NCI-H1930 (cell line): ENCODE results near the gene TUNAR.
"Not testable (repeated sequence)": the region's sequence is repeated elsewhere in the genome, so short reads cannot be mapped to it uniquely, and the experiment has no call there.

Experiments used
- DNase-seq, 2 experiments: peaks; one replicate each; lab custom pipeline; 2025; lab: John Stamatoyannopoulos, UW

Gene TUNAR

GRCh38 chr14:95918466-95918865, 41.8 kb downstream of the TUNAR start:
- no peak for DNase-seq

- no peak for DNase-seq
Measured at GRCh38 chr14:95920769-95921438, 44.3 kb downstream of the TUNAR start.

GRCh38 chr14:95922080-95922479, 45.4 kb downstream of the TUNAR start:
- DNase-seq, result no peak

GRCh38 chr14:95928751-95929150, 52.1 kb downstream of the TUNAR start:
- no peak for DNase-seq

- no peak for DNase-seq
Measured at GRCh38 chr14:95931384-95931783, 54.8 kb downstream of the TUNAR start.

- no peak for DNase-seq
Measured at GRCh38 chr14:95935228-95935822, 58.7 kb downstream of the TUNAR start.

GRCh38 chr14:95936041-95936440, 59.4 kb downstream of the TUNAR start:
- DNase-seq, result no peak

- no peak for DNase-seq
Measured at GRCh38 chr14:95939335-95939734, 62.7 kb downstream of the TUNAR start.

GRCh38 chr14:95941897-95942296, 65.3 kb downstream of the TUNAR start:
- DNase-seq, result no peak

GRCh38 chr14:95943699-95944098, 67.1 kb downstream of the TUNAR start:
- no peak for DNase-seq

- DNase-seq, result no peak
Measured at GRCh38 chr14:95944462-95944861, 67.8 kb downstream of the TUNAR start.

GRCh38 chr14:95946867-95947266, 70.2 kb downstream of the TUNAR start:
- no peak for DNase-seq

GRCh38 chr14:95948558-95948981, 71.9 kb downstream of the TUNAR start:
- no peak for DNase-seq

- no peak for DNase-seq
Measured at GRCh38 chr14:95951359-95951758, 74.7 kb downstream of the TUNAR start.

- no peak for DNase-seq
Measured at GRCh38 chr14:95953111-95953724, 76.6 kb downstream of the TUNAR start.

- no peak for DNase-seq
Measured at GRCh38 chr14:95956601-95957460, 80.2 kb downstream of the TUNAR start.

- DNase-seq, result no peak
Measured at GRCh38 chr14:95958105-95958504, 81.5 kb downstream of the TUNAR start.

GRCh38 chr14:95959317-95959716, 82.7 kb downstream of the TUNAR start:
- no peak for DNase-seq

GRCh38 chr14:95961481-95961880, 84.8 kb downstream of the TUNAR start:
- DNase-seq, result no peak

- no peak for DNase-seq
Measured at GRCh38 chr14:95964901-95965300, 88.3 kb downstream of the TUNAR start.

- not testable (repeated sequence) for DNase-seq
Measured at GRCh38 chr14:95968048-95968447, 91.4 kb downstream of the TUNAR start.
